ENCODE data around the gene PRKAG2. TPM values are rescaled to one million over a fixed set of nuclear protein-coding genes. Genes with fewer than 3 reads are reported as not detected.

PRKAG2 gene
- total and polyA plus RNA-seq, 10 donors = 15.8 to 50.9 (median 32.8) TPM

GRCh38 chr7:151705636-151706276, 171.2 kb downstream of the PRKAG2 start:
- no peaks in the 10 kb centered on the region for H3K9me3 ChIP-seq
- 17 to 35% (median 23%) methylated on average over 7 of the region's 7 CpGs for WGBS, 5 donors
- no peak overlapping the region for H3K27ac ChIP-seq
- peaks cover 0 to 19% (median 10%) of the 10 kb centered on the region in 6 donors for H3K4me1 ChIP-seq
- no peak for DNase-seq
- TF ChIP-seq POLR2A (IDR thresholded peaks at IDR 0.05) = no peak
- TF ChIP-seq POLR2AphosphoS5 (IDR thresholded peaks at IDR 0.05) = no peak
- TF ChIP-seq, protein P1, sequence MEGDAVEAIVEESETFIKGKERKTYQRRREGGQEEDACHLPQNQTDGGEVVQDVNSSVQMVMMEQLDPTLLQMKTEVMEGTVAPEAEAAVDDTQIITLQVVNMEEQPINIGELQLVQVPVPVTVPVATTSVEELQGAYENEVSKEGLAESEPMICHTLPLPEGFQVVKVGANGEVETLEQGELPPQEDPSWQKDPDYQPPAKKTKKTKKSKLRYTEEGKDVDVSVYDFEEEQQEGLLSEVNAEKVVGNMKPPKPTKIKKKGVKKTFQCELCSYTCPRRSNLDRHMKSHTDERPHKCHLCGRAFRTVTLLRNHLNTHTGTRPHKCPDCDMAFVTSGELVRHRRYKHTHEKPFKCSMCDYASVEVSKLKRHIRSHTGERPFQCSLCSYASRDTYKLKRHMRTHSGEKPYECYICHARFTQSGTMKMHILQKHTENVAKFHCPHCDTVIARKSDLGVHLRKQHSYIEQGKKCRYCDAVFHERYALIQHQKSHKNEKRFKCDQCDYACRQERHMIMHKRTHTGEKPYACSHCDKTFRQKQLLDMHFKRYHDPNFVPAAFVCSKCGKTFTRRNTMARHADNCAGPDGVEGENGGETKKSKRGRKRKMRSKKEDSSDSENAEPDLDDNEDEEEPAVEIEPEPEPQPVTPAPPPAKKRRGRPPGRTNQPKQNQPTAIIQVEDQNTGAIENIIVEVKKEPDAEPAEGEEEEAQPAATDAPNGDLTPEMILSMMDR (IDR thresholded peaks at IDR 0.05 in 8 of 11, conservative IDR thresholded peaks at IDR 0.05 in 3 of 11) = peak in 10 of 11 experiments; percentile 12 to 58 (median 48)
- no peaks in the 10 kb centered on the region for H3K27me3 ChIP-seq (replicated peaks in 1 of 7)
- H3K36me3 ChIP-seq = peaks cover 0 to 18% (median 0%) of the 10 kb centered on the region in 6 donors
- H3K4me3 ChIP-seq = no peak overlapping the region
- intact Hi-C loops (cut with DNase I; ENCODE audit: low total_unique reads) = no loop called here

DNA sequence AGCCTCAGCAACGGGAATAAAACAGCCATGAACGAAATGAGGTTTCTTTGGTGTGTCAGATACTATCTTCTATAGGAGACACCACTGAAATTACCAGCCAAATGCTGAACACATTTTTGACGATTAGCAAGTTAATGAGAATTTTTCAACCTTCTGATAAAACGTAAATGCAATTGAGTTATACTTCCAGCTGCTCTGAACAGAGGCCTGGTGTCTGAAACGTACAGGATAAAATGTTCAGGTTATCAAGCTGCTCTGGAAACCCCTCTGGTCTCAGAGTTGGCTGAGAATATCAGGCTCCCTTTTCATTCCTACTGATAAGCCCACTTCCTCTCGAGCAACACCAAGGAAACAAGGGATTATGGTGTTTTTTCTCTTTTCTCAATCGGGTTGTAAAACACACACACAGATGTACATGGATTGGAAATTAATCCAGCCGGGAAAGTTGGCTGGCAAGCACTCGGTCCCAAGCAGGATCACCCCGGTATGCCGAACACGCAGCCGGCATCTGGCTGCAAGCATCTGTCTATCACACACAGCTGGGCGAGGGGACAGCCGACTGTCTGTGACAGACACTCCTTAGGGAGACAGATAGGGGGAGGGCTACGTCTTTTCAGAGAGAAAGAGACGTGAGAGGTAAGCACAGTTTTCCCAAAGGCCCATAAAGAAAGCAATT, 171.8 kb downstream of the PRKAG2 start:
- no peaks in the 10 kb centered on the region for H3K27me3 ChIP-seq (replicated peaks in 1 of 7)
- intact Hi-C loops (cut with DNase I; ENCODE audit: low total_unique reads) = no loop called here
- peaks cover 0 to 17% (median 0%) of the 10 kb centered on the region in 6 donors for H3K36me3 ChIP-seq
- no peak overlapping the region for H3K4me3 ChIP-seq
- TF ChIP-seq POLR2AphosphoS5 (IDR thresholded peaks at IDR 0.05) (no peak), POLR2A (IDR thresholded peaks at IDR 0.05) (no peak)
- TF ChIP-seq, protein P1 (IDR thresholded peaks at IDR 0.05 in 8 of 11, conservative IDR thresholded peaks at IDR 0.05 in 3 of 11) = no peak
- no peaks in the 10 kb centered on the region for H3K9me3 ChIP-seq
- H3K27ac ChIP-seq = no peak overlapping the region
- H3K4me1 ChIP-seq = peaks cover 0 to 25% (median 10%) of the 10 kb centered on the region in 6 donors
- no peak for DNase-seq
- 67 to 81% (median 77%) methylated on average over 17 of the region's 17 CpGs for WGBS, 5 donors

- Histone ChIP-seq H3K4me1 (peaks cover 0 to 30% (median 10%) of the 10 kb centered on the region in 6 donors), H3K9me3 (no peaks in the 10 kb centered on the region), H3K27ac (no peak overlapping the region), H3K4me3 (no peak overlapping the region), H3K36me3 (peaks cover 0 to 10% (median 0%) of the 10 kb centered on the region in 6 donors), H3K27me3 (replicated peaks in 1 of 7) (no peaks in the 10 kb centered on the region)
- intact Hi-C loops (cut with DNase I; ENCODE audit: low total_unique reads) = no loop called here
- no peak for TF ChIP-seq POLR2A (IDR thresholded peaks at IDR 0.05)
- TF ChIP-seq, protein P1 (IDR thresholded peaks at IDR 0.05 in 8 of 11, conservative IDR thresholded peaks at IDR 0.05 in 3 of 11) = no peak
- TF ChIP-seq POLR2AphosphoS5 (IDR thresholded peaks at IDR 0.05) = no peak
- DNase-seq = no peak
- WGBS, 5 donors = 91 to 95% (median 94%) methylated on average over 15 of the region's 15 CpGs
Measured at GRCh38 chr7:151704299-151704959, 172.5 kb downstream of the PRKAG2 start.

DNA sequence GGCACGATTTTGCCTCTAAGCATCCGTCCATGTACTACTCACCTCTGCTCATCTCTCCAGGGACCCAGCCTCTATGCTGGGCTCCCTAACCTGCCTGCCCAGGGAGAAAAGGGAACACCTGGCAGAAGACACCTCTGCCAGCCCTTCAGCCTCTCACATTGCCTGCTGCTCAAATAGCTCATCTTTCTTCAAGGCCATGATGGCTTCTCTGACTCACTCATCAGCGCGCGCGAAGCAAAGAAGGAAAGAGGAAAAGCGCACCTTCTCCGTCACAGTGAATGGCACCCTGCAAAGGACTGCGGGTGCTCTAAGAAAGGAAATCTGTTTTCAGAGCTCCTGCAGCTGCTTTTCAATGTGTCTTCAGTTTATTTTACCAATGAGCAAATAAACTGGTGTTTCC, 174.0 kb downstream of the PRKAG2 start:
- peaks cover 0 to 30% (median 10%) of the 10 kb centered on the region in 6 donors for H3K4me1 ChIP-seq
- intact Hi-C loops (cut with DNase I; ENCODE audit: low total_unique reads) = no loop called here
- H3K9me3 ChIP-seq = no peaks in the 10 kb centered on the region
- DNase-seq = no peak
- H3K27ac ChIP-seq = no peak overlapping the region
- peaks cover 0 to 7% (median 0%) of the 10 kb centered on the region in 6 donors for H3K36me3 ChIP-seq
- TF ChIP-seq POLR2AphosphoS5 (IDR thresholded peaks at IDR 0.05) (no peak), POLR2A (IDR thresholded peaks at IDR 0.05) (no peak)
- TF ChIP-seq, protein P1 (IDR thresholded peaks at IDR 0.05 in 8 of 11, conservative IDR thresholded peaks at IDR 0.05 in 3 of 11) = no peak
- 92 to 100% (median 93%) methylated on average over 9 of the region's 9 CpGs for WGBS, 5 donors
- no peak overlapping the region for H3K4me3 ChIP-seq
- H3K27me3 ChIP-seq (replicated peaks in 1 of 7) = no peaks in the 10 kb centered on the region
